Measurements from ENCODE around the gene SPRYD3.
A peak's percentile ranks its signal among the peaks of the same experiment; 100 is the strongest.

SPRYD3 gene

DNA sequence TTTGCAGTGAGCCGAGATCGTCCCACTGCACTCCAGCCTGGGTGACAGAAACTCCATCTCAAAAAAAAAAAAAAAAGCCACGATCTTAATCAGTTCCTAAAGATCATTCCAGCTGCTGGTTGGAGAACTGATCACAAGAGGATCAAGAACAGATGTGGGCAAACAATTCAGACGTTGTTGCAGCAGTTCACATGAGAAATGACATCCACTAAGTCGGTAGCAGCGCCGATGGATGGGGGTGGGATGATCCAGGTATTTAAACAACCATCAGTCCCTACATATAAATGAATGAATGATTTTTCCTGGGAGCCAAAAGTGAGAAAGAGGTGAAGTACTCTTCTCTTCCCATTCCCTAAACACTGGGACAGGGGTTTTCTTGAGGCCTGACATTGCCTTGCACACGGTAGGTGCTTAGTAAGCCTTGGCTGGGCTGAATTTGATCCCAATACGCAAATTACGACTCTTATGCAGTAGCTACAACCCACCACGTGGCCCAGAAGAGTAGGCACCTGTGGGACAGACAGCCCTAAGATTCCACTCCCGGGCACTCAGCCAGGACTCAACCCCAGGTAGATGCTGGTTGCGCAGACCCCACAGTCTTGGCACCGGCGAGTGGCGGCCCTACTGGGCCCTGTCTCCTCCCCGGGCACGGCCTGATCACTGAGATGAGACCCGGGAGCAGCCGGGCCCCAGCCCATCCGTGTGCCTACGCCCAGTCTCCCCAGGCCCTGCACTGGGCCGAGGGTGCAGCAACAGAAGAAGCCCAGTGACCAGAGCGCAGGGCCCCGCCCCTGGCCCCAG is 565 bp downstream of the SPRYD3 start:
- DNase-seq (ENCODE audit: low read depth in 3 of 3) = no peak

DNA sequence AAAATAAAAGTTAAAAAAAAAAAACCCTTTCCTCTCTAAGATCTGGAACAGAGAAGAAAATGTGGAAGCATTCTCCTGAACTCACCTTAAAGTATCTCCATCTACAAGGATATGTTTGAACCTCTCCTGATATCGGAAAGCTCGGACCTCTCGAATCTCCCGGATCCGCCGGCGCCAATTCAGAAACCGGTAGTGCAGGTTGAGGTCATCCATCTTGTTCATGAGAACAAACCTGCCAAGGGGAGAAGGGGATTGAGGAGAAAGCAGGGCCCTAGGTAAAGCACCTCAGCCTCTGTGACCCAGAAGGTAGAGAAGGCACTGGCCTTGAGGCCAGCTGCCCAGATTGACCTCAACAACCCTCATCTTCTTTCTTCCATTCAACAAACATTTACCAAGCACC is 2.2 kb downstream of the SPRYD3 start:
- DNase-seq (ENCODE audit: low read depth in 3 of 3) = no peak

DNA sequence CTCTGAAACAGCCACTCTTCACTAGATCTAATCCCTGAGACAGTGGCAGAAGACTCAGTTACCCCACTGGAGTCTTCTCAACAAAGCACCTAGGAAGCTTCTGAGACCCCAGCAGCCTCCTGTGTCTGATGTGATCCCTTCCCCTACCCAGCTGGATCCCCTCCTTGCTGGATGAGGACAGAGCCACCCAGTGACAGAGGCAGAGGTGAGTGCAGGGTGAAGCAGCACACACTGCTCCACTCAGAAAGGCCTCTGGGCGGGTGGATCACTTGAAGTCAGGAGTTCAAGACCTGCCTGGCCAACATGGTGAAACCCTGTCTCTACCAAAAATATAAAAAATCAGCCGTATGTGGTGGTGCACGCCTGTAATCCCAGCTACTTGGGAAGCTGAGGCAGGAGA is 2.7 kb downstream of the SPRYD3 start:
- DNase-seq (ENCODE audit: low read depth in 3 of 3) = no peak

DNA sequence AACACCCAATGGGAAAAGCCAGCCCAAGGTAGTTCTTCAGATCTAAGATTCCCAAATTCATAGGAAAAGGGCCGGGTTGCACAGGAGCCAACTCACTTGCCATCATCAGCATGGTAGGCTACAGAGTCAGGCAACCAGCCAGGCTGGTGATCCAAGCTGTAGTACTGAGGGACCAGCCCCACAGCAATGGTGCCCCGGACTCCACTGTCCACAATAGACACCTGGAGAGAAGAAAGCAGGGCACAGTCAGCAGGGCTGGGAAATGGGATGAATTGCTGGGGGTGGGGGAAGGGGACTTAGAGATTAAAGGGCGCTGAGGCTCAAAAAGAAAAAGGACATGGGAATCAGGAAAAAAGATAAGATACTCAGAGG is 4.2 kb downstream of the SPRYD3 start:
- no peak for DNase-seq (ENCODE audit: low read depth in 3 of 3)

DNA sequence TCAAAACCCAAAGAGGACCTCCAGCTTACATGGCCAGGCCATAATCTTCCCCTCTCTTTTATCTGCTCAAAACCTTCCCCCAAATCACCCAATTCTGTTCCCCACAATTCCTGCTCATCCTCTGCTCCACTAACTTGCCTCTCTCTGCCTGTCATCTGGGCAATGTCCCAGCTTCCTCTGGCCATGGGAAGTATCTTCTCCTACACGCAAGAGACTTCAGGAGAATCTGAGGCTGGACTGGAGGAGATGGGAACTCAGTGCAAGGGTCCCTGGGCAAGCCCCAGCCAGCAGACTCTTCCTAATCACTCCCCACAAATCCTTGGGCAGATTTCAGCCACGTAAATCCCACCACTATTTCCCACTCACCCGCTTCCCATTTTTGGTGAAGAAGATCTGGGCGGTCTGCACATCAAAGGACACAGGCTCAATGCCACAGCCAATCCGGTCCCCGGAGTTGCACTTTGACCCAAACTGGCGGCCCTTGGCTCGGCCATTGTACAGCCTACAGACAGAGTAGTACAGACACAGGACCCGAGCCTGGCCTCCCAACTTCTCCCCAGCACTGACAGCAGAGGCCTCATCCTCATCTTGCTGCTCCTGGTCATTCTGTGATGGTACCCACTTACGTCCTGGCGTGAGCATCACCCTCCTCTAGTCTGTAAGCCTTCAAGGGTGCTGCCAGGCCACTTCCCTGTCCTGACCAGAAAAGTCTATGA is 4.7 kb downstream of the SPRYD3 start:
- no peak for DNase-seq (ENCODE audit: low read depth in 3 of 3)

DNA sequence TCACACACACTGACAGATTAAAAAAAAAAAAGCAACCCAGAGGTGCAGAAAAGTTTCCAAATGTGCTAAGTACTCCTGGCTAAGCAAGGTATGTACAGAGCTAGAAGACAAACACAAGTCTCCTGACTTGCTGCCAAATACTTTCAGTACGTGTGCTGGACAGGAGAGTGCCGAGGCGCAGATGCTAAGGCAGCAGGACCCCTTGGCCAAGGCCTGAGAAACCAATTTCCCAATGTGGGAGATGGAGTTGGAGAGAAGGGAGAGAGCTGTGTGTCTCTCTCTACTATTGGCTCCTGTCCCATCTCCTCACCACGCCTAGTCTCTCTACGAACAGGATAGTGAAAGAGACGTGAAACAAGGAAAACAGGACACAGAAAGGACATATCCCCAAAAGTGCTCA is 5.3 kb downstream of the SPRYD3 start:
- no peak for DNase-seq (ENCODE audit: low read depth in 3 of 3)

DNA sequence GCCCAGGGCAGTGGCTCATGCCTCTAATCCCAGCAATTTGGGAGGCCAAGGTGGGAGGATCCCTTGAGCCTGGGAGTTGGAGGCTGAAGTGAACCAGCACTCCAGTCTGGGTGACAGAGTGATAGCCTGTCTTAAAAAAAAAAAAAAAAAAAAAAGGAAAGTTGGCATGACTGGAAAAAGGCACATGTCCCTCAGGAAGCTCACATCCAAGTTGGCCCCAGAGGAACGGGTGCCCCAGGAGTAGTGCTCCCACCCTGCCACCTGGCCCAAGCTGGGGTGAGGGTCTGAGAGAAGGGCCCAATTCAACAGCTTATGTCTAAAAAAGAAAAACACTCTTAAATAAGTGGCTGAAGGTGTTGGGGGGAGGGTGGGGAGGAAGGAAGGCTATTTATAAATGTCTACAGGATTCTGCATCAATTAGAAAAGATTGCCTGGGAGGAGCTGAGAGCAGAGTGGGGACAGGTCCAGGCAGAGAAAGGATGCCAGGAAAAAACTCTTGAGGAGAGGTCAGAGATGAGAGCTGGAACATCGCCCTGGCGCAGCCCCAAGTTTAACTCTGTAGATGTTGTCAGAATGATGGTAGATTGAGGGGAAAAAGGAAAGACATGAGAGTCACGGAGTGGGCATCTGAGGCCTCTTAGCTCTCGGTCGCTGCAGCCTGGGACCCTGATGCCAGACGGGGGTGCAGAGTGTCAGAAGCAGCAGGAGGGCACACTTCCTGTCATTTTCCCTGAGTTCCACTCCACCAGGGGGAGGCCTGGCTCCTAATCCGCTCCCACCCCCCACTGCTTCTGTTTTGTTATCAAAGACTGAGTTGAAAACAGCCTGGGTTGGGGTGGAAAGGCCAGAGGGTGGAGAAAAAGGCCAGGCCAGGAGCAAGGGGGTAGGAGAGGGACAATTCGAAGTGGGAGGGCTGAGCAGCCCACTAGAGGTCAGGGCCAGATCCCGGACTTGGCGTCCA is 7.3 kb downstream of the SPRYD3 start:
- DNase-seq (ENCODE audit: low read depth in 3 of 3) = no peak

DNA sequence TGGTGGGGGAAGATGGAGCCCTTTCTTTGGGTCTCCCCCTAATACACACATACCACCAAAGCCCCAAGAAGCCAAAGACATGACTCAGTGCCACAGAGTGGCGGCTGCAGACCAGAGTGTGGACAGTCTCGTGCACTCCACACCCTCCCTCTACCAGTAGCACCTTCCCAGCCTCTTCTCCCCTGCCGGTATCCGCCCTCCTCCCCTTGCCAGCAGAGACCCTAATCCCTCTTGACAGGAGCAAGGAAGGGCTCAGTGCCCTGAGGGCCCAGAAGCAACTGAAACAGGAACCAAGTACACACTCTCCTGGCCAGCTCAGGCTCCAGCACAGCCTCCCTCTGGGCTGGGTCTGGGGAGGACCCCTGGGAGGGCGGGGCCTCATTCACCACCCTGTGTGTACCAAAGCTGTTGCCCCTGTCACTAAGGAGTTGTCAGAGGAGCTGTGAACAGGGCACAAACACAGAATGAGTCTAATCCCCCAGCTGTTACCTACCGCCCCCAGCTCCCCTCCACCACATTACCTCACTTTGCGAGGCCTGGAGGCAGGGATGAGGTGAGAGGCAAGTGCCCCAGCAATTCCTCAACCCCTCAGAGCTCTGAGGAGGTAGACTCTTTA is 8.2 kb downstream of the SPRYD3 start:
- no peak for DNase-seq (ENCODE audit: low read depth in 3 of 3)

DNA sequence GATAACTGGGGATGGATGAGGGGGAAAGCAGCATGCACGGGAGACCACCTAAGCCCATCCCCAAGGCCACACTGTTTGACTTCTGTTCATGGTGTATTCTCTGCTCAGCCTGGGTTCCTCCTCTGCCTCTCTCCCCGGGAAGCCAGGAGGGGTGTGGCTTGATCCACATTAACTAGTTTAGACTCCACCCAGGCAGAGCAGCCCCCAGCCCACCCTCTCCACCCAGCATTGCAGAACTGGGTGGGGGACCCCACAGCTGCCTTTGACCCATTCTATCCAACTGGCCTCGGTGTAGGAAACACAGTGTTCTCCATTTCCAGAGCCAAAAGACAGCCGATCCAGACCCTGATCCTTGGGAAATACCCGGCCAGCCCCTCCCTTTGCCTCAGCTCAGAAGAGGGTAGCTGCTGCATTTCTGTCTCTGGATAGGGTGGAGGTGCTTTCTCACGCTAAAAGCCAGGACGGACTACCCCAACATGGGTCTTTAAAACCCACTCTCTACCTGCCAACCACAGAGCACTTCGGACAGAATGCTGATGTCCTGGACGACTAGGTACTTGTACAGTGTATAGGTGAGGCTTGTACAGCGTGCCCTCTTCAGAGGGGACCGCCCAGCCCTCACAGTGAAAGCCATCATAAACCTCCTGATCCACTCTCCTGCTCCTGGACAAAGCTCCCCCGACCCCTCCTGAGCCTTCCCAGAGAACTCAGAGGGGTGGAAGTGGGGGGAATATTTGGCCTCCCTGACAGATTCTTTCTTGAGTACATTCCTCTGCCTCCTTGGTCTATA is 9.4 kb downstream of the SPRYD3 start:
- no peak for DNase-seq (ENCODE audit: low read depth in 3 of 3)

DNA sequence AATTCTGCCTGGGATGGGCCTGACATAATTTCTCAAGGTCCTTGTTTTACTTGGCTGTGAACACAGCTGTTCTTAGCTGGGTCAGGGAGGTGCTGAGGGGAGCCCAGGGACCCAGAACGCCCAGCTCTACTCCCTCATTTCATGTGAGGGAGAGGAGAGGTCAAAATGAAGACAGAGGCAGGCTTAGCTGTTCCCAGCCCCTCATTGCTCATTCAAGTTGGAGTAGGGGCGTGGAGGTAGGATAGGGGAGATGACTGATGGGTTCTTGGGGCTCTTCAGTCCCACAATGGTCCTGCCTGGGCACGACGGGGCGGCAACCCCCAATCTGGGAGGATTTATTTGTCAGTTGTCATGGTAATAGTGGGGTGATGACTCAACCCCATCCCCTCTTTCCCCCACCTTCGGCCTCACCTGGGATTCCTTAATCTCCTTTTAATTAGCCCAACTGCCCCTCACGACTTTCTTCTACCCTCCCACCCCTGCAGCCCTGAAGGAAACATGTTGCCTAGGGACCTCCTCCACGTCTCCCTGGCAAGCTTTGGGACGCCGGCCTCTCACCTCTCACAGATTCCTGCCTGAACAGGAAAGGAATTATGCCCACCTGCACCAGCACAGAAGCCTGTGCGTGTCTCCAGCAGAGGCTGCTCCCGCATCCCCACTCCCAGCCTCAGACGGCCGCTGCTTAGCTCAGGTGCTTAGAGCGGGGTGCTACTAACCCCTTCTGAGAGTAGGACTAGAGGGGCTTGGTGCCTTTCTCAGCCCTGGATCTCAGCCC is 10.2 kb downstream of the SPRYD3 start:
- DNase-seq (ENCODE audit: low read depth in 3 of 3) = no peak

DNA sequence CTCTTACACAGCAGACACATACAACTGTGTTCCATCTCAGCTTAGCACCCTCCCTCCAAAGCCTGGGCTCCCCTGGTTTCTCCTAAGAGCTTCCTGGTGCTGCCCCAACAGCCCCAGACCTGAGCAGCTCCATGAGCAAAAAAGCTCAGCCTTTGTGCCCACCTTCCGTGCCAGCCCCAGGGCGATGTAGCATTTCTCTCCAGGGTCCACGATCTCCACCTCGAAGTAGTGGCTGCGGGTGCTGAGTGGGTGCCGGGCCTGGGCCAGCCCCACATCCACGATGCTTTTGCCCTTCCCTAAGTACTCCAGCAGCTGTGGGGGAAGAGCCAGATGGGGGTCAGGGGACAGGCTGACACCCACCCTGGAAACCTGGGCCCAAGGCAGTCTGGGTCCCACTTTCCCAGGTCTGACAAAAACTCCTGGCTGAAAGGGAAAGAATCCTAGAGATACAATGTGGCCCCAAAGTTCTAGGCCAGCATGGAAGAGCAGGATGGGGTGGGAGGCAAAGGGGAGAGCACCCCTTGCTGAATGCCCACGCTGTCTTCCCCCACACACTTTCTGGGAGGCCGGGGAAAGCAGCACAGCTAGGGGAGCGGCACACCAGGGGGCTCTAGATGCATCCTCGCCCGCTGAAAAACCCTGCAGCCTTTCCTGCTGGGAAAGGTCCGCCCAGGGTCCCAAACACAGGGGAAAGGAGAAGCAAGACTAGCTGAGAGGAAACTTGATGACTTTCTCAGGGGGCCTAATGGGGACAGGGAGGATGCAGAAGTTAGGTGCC is 11.0 kb downstream of the SPRYD3 start:
- DNase-seq (ENCODE audit: low read depth in 3 of 3) = no peak

DNA sequence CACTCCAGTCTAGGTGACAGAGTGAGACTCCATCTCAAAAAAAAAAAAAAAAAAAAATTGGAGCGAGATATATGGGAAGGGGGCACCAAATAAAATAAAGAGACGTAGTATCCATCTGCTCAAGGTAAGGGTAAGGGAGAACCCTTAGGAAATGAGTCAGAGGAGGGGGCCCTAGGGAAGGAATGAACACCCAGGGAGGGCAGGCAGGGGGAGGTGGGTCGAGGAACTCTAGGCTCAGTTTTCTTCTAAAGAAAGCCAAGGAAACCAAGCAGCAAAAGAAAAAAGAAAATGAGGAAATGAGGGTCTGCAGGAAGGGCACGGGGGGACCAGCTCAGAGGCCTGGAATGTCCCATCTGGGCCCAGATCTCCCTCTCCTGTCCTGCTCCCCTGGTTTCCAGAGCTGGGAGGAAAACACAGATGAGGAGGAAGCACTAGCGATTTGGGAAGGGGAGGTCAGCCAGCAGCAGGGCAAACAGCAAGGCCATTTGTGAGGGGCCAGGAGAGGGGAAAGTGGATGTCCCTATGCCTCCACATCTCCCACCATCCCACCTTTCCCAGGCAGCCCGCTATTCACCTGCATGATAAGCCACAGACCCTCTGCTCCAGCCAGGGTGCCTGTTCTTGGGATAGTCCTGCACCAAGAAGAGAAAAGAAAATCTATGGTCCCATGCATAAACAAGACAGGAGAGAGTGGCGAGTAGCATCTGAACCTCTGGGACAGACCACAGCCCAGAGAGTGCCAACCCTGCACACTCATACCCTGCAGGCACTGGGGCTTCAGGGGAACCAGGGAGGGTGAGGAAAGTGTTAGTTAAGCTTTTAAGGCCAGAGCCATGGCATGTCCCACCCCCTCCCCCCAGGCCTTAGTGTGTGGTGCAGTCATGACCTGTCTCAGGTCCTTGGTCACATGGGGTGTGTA is 11.9 kb downstream of the SPRYD3 start:
- no peak for DNase-seq (ENCODE audit: low read depth in 3 of 3)

DNA sequence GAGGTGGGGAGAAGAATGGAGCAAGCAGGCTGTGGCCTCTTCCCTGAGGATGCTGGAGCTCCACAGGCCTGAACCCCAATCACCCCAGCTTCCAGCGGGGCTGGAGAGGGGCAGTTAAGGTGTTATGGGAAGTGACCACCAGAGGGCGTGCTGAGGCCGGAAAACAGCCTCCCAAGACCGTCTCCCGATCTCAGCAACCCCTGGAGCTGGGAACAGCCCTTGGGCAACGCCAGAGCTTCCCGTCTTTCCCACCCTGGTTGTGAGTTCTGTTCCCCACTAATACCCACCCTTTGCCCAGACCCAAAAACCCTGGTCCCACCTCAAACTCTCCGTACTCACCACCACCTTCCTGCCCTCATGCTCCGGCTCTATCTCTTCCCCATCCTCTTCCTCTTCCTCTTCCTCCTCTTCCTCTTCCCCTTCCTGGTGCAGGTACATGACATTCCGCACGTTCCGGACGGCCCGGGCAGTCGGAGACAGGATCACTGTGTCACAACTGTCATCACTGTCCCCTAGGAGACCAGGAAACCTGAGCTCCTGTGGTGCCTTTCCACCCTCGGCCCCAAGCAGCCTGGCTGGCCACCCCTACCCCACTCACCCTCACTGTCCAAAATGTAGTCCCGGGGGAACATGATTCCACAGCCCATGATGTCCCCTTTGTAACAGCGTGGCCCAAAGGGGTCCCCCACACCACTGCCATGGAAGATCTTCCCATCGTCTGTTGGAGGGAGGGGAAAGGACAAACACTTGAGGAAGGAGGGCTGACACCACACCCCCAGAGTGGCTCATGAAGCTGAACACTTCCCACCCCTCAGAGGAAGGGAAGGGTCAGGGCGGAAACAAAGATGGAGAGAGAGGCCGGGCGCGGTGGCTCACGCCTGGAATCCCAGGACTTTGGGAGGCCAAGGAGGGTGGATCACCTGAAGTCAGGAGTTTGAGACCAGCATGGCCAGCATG is 12.9 kb downstream of the SPRYD3 start:
- DNase-seq (ENCODE audit: low read depth in 3 of 3) = peak in 2 of 3 experiments; percentile 36 to 50

DNA sequence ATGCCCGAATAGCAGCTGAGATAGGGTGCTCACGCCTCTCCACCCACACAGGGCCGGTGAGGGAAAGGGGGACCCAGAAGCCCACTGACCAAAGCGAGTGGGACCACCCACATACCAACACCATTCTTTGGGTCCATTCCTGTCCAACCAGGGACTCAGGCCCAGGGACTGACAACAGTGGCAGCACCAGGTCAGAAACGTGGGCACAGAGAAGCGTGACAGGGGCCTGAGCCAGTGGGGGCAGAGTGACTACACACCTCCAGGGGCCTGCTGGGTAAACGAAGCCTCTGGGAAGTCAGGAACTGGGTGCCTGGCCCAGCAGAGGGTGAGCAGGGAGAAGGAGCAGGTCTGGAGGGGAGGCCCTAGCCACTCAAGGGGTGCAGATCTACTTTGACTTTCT is 13.7 kb downstream of the SPRYD3 start:
- DNase-seq (ENCODE audit: low read depth in 3 of 3) = no peak

DNA sequence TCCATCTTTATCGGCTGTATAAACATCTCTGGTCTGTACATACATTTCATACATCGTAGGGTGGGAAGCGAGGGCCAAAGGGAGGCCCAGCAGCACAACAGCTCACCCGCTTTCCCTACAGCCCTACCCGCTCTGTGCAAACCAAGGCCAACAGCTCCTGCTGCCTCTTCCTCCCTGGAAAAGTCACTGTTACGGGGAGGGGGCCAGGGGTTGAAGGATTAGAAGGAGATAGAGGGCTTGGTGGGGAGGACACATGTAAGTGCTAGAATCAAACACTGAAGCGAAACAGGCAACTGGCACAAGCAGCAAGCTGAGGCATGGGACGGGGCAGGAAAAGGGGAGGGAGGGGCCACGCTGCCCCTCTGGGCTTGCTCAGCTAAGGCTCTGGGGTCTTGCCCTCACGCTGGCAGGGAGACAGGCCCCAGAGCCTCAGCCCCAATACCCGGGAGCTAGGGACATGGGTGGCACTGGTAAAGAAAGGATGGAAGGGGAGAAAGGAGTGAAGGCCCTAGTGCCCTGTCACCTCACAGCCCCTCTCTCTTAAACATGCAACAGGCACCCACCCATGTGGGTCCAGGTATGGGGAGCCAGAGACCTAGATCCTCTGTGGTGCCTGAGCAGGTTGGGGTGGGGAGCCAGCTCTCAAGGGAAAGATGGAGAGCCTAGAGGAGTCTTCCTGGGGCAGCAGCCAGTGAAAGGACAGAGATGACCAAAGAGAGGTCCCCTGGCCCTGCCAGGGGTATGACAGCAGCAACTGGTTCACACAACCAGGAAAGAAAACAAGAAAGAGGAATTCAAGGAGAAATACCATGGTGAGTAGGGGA is 14.4 kb downstream of the SPRYD3 start:
- DNase-seq (ENCODE audit: low read depth in 3 of 3) = no peak

Data from stimulated activated CD4-positive, alpha-beta T cell treated with anti-CD3 and anti-CD28 coated beads, TNF-alpha, amount 100 ng/mL, for 4 hours (primary cell).